K562 treated with DMSO at 1 percent for 4 hours (cell line): ENCODE results near the gene GABRB3. TPM values are rescaled to one million over a fixed set of nuclear protein-coding genes. Genes with fewer than 3 reads are reported as not detected.

Experiments
- total RNA-seq: library from RNA; unstranded; fragments of 300-600 nt; gene quantifications from 2 replicates; pipeline ENCODE4 v1.2.3, GENCODE V29; 2022; ENCODE audit not compliant: insufficient read depth

The GABRB3 gene
- 0.53 and 0.54 TPM in 2 replicates for total RNA-seq

GRCh38 chr15:26772154-26773066 lies at the start of gene GABRB3:
Gene GABRB3, minus strand, starts transcription at chr15:26773066.

Other genes starting within 250 kb of the GABRB3 start
- gene GABRA5, start 94.0 kb upstream of the GABRB3 start, total RNA-seq, result not detected in 2 replicates
- gene GABRG3, start 198.1 kb upstream of the GABRB3 start, total RNA-seq, result 5.2 and 8.3 TPM in 2 replicates